ENCODE results near the gene TCF4.

GRCh38 chr18:55609160-55609825 is 21.3 kb upstream of the TCF4 start:
- TF ChIP-seq CTCF (optimal IDR thresholded peaks at IDR 0.05 in 1 of 3, IDR thresholded peaks at IDR 0.05 in 1 of 3, conservative IDR thresholded peaks at IDR 0.05 in 1 of 3; ENCODE audit: extremely low read depth in 1 of 3, insufficient read depth in 2 of 3, low read length in 3 of 3) (no peak), EZH2 (IDR thresholded peaks at IDR 0.05; ENCODE audit: low read length) (no peak)

All from keratinocyte (primary cell).